ENCODE results near the gene ZMYND8. TPM values are rescaled to one million over a fixed set of nuclear protein-coding genes. Genes with fewer than 3 reads are reported as not detected.

Gene ZMYND8
- total and polyA plus RNA-seq, 2 of the 8 experiments (the other 6 are each of a cell fraction or from before 2014, with no cell fraction given): 50.5 to 163 TPM

DNA sequence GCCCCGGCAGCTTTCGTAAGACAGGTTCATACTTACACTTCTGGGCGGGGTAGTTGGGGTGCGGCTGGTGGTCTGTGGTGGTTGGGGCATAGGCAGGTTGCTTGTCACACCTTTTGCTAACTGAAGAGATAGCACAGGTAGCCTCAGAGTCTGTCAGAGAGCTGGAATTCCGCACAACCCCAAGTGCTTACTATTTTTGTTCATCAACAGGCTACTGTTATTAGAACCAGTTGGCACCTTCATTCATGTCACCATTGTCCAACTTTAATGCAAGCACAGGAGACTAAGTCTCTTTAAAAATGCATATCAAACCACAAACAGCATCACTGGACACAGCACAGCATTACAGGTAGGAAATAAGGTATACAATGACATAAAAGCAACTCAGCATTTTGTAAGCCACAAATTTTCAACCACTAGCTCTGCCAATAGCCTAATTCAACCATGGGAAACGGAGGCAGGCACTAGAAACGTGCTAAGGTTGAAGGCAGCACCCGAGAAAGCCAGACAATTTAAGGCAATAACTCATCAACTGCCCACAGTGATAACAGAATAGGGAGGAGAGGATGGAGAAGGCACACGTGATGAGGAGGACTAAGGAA is 143.8 kb downstream of the ZMYND8 start (continued):
- no peak for TF ChIP-seq E2F6 (IDR thresholded peaks at IDR 0.05)
- no peak for TF ChIP-seq SAP30 (IDR thresholded peaks at IDR 0.05; ENCODE audit: insufficient read depth, insufficient replicate concordance, low read length)
- no peak for TF ChIP-seq HDAC2 (IDR thresholded peaks at IDR 0.05; ENCODE audit: borderline replicate concordance in 1 of 2, low read depth in 2 of 2, low read length in 2 of 2)

Data from H1 (cell line).